Vein endothelial cell (primary cell): ENCODE data around the gene TAF11L11. TPM values are rescaled to one million over a fixed set of nuclear protein-coding genes. Genes with fewer than 3 reads are reported as not detected.

ENCODE experiments used
- small RNA-seq: library from RNA; depleted of rRNA; stranded (forward); fragments of <200 nt; gene quantifications from one replicate; pipeline ENCODE3, GENCODE V24; 2012
- total RNA-seq: library from RNA; depleted of rRNA; stranded (reverse); fragments of >200 nt; gene quantifications from 2 replicates; pipeline ENCODE4 v1.2.3, GENCODE V29; 2012

The TAF11L11 gene
- not detected in 2 replicates for total RNA-seq

DNA sequence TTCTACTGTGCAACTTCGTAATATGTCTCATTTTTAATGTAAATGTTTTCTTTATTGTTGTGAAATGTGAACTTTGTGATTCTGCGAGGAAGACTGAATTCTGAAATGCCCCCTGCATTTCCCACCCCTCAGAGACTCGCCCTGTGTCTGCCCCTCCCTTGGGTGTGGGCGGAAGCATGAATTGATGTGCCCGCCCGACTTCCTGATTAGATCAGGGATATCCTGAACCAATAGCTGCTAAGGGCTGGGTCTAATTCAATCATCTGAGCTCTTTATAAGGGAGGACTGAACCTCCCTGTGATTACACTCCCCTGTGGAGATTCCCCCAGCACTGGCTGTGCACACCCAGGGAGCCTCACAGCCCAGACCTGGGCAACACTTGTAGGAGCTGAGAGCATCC, at the start of gene TAF11L11:
TAF11L11 (plus strand) TSS at position 304 of the 400 bp plus-strand sequence.

DNA sequence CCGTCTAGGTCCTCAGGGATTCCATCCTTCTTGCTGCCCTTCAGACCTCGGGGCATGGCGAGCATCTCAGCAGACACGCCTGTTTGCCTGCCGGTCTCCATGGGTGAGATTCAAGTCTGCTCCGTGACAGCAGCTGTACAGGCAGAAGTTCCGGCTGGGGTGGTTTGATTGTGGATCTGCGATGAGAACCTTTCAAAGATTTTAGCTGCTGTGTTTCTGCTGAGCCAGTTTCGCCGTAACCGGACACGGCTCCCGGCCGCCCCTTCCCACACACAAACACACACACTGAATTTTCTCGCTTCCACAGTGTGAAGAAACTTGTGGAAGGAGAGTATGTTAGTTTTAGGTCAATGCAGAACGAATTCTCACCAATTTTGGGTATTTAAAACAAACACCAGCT, 18.3 kb upstream of the TAF11L11 start, which contains the start of gene TAF11L7:
TAF11L7 (minus strand) TSS at position 101 of the 400 bp plus-strand sequence.

DNA sequence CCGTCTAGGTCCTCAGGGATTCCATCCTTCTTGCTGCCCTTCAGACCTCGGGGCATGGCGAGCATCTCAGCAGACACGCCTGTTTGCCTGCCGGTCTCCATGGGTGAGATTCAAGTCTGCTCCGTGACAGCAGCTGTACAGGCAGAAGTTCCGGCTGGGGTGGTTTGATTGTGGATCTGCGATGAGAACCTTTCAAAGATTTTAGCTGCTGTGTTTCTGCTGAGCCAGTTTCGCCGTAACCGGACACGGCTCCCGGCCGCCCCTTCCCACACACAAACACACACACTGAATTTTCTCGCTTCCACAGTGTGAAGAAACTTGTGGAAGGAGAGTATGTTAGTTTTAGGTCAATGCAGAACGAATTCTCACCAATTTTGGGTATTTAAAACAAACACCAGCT, 13.1 kb upstream of the TAF11L11 start, which contains the start of gene TAF11L8:
TAF11L8 (minus strand) TSS at position 101 of the 400 bp plus-strand sequence.

DNA sequence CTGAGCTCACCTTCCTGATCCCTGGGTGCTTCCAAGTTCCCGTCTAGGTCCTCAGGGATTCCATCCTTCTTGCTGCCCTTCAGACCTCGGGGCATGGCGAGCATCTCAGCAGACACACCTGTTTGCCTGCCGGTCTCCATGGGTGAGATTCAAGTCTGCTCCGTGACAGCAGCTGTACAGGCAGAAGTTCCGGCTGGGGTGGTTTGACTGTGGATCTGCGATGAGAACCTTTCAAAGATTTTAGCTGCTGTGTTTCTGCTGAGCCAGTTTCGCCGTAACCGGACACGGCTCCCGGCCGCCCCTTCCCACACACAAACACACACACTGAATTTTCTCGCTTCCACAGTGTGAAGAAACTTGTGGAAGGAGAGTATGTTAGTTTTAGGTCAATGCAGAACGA, 9.7 kb upstream of the TAF11L11 start, which contains the start of gene TAF11L9:
TAF11L9 (minus strand) TSS at position 140 of the 400 bp plus-strand sequence.

DNA sequence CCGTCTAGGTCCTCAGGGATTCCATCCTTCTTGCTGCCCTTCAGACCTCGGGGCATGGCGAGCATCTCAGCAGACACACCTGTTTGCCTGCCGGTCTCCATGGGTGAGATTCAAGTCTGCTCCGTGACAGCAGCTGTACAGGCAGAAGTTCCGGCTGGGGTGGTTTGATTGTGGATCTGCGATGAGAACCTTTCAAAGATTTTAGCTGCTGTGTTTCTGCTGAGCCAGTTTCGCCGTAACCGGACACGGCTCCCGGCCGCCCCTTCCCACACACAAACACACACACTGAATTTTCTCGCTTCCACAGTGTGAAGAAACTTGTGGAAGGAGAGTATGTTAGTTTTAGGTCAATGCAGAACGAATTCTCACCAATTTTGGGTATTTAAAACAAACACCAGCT, 6.3 kb upstream of the TAF11L11 start, which contains the start of gene TAF11L10:
TAF11L10 (minus strand) TSS at position 101 of the 400 bp plus-strand sequence.

DNA sequence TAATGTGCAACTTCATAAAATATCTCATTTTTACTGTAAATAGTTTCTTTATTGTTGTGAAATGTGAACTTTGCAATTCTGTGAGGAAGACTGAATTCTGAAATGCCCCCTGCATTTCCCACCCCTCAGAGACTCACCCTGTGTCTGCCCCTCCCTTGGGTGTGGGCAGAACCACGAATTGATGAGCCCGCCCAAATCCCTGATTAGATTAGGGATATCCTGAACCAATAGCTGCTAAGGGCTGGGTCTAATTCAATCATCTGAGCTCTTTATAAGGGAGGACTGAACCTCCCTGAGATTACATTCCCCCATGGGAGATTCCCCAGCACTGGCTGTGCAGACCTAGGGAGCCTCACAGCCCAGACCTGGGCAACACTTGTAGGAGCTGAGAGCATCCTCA, 6.1 kb downstream of the TAF11L11 start, which contains the start of gene TAF11L12:
TAF11L12 (plus strand) TSS at position 301 of the 400 bp plus-strand sequence.

DNA sequence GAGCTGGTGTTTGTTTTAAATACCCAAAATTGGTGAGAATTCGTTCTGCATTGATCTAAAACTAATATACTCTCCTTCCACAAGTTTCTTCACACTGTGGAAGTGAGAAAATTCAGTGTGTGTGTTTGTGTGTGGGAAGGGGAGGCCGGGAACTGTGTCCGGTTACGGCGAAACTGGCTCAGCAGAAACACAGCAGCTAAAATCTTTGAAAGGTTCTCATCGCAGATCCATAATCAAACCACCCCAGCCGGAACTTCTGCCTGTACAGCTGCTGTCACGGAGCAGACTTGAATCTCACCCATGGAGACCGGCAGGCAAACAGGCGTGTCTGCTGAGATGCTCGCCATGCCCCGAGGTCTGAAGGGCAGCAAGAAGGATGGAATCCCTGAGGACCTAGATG, 27.8 kb downstream of the TAF11L11 start, which contains the start of gene TAF11L13:
TAF11L13 (plus strand) TSS at position 301 of the 400 bp plus-strand sequence.

DNA sequence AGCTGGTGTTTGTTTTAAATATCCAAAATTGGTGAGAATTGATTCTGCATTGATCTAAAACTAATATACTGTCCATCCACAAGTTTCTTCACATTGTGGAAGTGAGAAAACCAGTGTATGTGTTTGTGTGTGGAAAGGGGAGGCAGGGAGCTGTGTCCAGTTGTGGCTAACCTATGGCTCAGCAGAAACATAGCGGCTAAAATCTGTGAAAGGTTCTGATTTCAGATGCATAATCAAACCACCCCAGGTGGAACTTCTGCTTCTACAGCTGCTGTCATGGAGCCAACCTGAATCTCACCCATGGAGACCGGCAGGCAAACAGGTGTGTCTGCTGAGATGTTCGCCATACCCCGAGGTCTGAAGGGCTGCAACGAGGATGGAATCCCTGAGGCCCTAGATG, 30.2 kb downstream of the TAF11L11 start, which contains the start of gene TAF11L14:
TAF11L14 (plus strand) TSS at position 301 of the 400 bp plus-strand sequence.

Small RNAs within 50 kb of the gene (small RNA-seq; reads per million reads assigned to genes)
- not detected for gene AC233724.1
- not detected for gene AC233724.2
- gene AC233724.3: not detected
- not detected for gene AC233724.4
- not detected for gene AC233724.6
- gene AC233724.7: not detected

Other genes starting within 250 kb of the TAF11L11 start
- gene TAF11L2, start 106.0 kb upstream of the TAF11L11 start, total RNA-seq: not detected in 2 replicates
- gene TAF11L3, start 85.8 kb upstream of the TAF11L11 start, total RNA-seq: not detected in 2 replicates
- gene TAF11L4, start 82.4 kb upstream of the TAF11L11 start, total RNA-seq: not detected in 2 replicates
- not detected in 2 replicates for gene TAF11L5, start 78.9 kb upstream of the TAF11L11 start, total RNA-seq
- not detected in 2 replicates for gene TAF11L6, start 75.5 kb upstream of the TAF11L11 start, total RNA-seq
- not detected in 2 replicates for gene TAF11L7, start 18.4 kb upstream of the TAF11L11 start, total RNA-seq
- not detected in 2 replicates for gene TAF11L8, start 13.2 kb upstream of the TAF11L11 start, total RNA-seq
- not detected in 2 replicates for gene TAF11L9, start 9.8 kb upstream of the TAF11L11 start, total RNA-seq
- gene TAF11L10, start 6.4 kb upstream of the TAF11L11 start, total RNA-seq: not detected in 2 replicates
- gene TAF11L12, start 6.2 kb downstream of the TAF11L11 start, total RNA-seq: not detected in 2 replicates
- gene TAF11L13, start 27.9 kb downstream of the TAF11L11 start, total RNA-seq: not detected in 2 replicates
- gene TAF11L14, start 30.3 kb downstream of the TAF11L11 start, total RNA-seq: not detected in 2 replicates